NB4 (cell line): ENCODE results near the gene CXorf38.

Source experiments
- DNase-seq: peaks from one replicate; pipeline ENCODE4 v3.0.0; 2010; ENCODE audit warnings: low read depth
- H3K4me3 ChIP-seq: one replicate; pipeline ENCODE4 v1.5.1; 2011; ENCODE audit warnings: mild to moderate bottlenecking, low read depth, low read length, moderate library complexity
- CTCF ChIP-seq: IDR thresholded peaks from one replicate; pipeline ENCODE4 v1.5.1; 2012; ENCODE audit warnings: low read depth, low read length
- MAX ChIP-seq: IDR thresholded peaks from 2 replicates; pipeline ENCODE4 v1.6.1; 2011; ENCODE audit warnings: low read depth, low read length
- MYC ChIP-seq: IDR thresholded peaks from 2 replicates; pipeline ENCODE4 v1.6.1; 2011; ENCODE audit warnings: low read depth, low read length
- POLR2A ChIP-seq: IDR thresholded peaks from 2 replicates; pipeline ENCODE4 v1.6.1; 2011; ENCODE audit warnings: mild to moderate bottlenecking; ENCODE audit not compliant: insufficient read length; ENCODE audit errors: extremely low read depth

CXorf38 gene

GRCh38 chrX:40647307-40648197 is at the start of gene CXorf38:
TSS of gene CXorf38 (minus strand) at chrX:40647561. CDS start at chrX:40647520, 41 bp downstream.
- H3K4me3 ChIP-seq, result peak within 1 kb of the TSS; percentile 90
- peak; percentile 25; the same call in 1 of the 2 replicates for TF ChIP-seq MAX
- TF ChIP-seq POLR2A, result peak; percentile 49
- TF ChIP-seq MYC, result no peak
- TF ChIP-seq CTCF, result no peak
- peak; percentile 87 for DNase-seq

- no peak for TF ChIP-seq MAX
- no peak for TF ChIP-seq MYC
- no peak for TF ChIP-seq POLR2A
- TF ChIP-seq CTCF, result no peak
- no peak for DNase-seq
- no peak overlapping the region for H3K4me3 ChIP-seq
Observed at GRCh38 chrX:40694802-40695201, 47.4 kb upstream of the CXorf38 start.

- DNase-seq, result no peak
- no peak overlapping the region for H3K4me3 ChIP-seq
- TF ChIP-seq MYC (no peak), CTCF (no peak), POLR2A (no peak), MAX (no peak)
Observed at GRCh38 chrX:40688929-40689328, 41.6 kb upstream of the CXorf38 start.

- no peak overlapping the region for H3K4me3 ChIP-seq
- no peak for DNase-seq
- TF ChIP-seq POLR2A, result no peak
- no peak for TF ChIP-seq MYC
- TF ChIP-seq MAX, result no peak
- TF ChIP-seq CTCF, result no peak
Observed at GRCh38 chrX:40687169-40687568, 39.8 kb upstream of the CXorf38 start.

GRCh38 chrX:40685362-40685918 is 38.1 kb upstream of the CXorf38 start:
- H3K4me3 ChIP-seq, result no peak overlapping the region
- no peak for DNase-seq
- TF ChIP-seq MAX (no peak), MYC (no peak), CTCF (no peak), POLR2A (no peak)
